ENCODE results near the gene THTPA. TPM values are rescaled to one million over a fixed set of nuclear protein-coding genes. Genes with fewer than 3 reads are reported as not detected.

Gene THTPA
- total and polyA plus RNA-seq, 9 of the 15 experiments (the other 6 are each of a cell fraction or from before 2014, with no cell fraction given) = 2.4 to 8.7 (median 5.2) TPM

DNA sequence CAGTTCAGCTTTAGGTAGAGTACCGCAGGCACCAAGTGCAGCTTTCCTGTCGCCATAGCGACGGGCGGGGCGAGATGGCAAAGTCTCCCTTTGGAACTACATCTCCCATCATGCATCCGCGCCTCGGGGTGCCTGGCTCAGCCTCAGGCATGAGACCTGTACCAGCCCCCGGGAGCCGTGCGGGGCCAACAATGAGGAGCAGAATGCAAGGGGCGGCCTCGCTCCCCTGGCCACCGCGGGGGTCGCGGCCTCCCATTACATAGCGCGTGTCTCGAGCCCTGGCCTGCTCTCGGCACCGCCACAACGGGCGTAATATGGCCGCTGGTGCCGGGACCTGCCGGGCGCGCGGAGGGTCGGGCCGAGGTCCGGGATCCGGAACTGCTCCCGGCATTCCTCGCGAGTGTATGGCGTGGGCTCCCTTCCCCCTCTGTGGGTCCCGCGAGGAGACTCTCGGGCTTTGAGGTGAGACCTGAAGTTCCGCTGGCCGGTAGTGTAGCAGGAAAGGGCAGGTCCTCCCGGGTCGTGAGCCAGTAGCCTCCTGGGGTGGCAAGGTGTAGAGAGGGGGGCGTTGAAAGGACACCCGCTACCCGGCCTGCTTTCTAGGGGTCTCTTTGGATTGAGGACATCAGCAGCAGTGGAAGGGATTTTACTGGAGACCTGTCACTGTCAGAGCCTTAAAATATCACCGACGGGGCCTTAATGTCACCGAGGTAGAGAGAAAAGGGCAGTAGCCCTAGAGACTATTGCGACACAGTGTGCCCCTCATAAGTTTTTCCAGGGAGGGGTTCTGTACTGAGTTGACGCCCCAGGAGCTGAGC is at the start of gene THTPA (continued):
- no peak for TF ChIP-seq ZNF263 (CRISPR knock-in tag; IDR thresholded peaks at IDR 0.05; ENCODE audit: borderline replicate concordance)
- TF ChIP-seq ZNF121 (CRISPR knock-in tag; conservative IDR thresholded peaks at IDR 0.05) = no peak
- no peak for TF ChIP-seq SAFB2 (IDR thresholded peaks at IDR 0.05; ENCODE audit: borderline replicate concordance, low read depth, low read length, severe bottlenecking)
- TF ChIP-seq, protein P1, sequence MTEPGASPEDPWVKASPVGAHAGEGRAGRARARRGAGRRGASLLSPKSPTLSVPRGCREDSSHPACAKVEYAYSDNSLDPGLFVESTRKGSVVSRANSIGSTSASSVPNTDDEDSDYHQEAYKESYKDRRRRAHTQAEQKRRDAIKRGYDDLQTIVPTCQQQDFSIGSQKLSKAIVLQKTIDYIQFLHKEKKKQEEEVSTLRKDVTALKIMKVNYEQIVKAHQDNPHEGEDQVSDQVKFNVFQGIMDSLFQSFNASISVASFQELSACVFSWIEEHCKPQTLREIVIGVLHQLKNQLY (CRISPR knock-in tag; conservative IDR thresholded peaks at IDR 0.05) = no peak
- TF ChIP-seq YY1 (IDR thresholded peaks at IDR 0.05; ENCODE audit: borderline replicate concordance in 1 of 3, control insufficient read depth in 1 of 3, extremely low read depth in 1 of 3, insufficient read depth in 3 of 3, insufficient read length in 1 of 3, insufficient replicate concordance in 2 of 3, low read depth in 1 of 3, low read length in 2 of 3) = peak; percentile 66 to 91 (median 89)
- TF ChIP-seq LARP7 (IDR thresholded peaks at IDR 0.05) = no peak
- TF ChIP-seq, protein P2, sequence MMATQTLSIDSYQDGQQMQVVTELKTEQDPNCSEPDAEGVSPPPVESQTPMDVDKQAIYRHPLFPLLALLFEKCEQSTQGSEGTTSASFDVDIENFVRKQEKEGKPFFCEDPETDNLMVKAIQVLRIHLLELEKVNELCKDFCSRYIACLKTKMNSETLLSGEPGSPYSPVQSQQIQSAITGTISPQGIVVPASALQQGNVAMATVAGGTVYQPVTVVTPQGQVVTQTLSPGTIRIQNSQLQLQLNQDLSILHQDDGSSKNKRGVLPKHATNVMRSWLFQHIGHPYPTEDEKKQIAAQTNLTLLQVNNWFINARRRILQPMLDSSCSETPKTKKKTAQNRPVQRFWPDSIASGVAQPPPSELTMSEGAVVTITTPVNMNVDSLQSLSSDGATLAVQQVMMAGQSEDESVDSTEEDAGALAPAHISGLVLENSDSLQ (IDR thresholded peaks at IDR 0.05) = no peak
- no peak for TF ChIP-seq POU5F1 (IDR thresholded peaks at IDR 0.05; ENCODE audit: borderline replicate concordance, low read depth, low read length, partially characterized antibody)
- no peak for TF ChIP-seq EHMT2 (IDR thresholded peaks at IDR 0.05)
- TF ChIP-seq ZNF146 (CRISPR knock-in tag; IDR thresholded peaks at IDR 0.05; ENCODE audit: unreplicated experiment) = no peak
- TF ChIP-seq ZKSCAN1 (IDR thresholded peaks at IDR 0.05; ENCODE audit: low read depth, low read length) = no peak
- no peak for TF ChIP-seq FOXK1 (CRISPR knock-in tag; IDR thresholded peaks at IDR 0.05; ENCODE audit: borderline replicate concordance)
- no peak for TF ChIP-seq ZBTB8A (IDR thresholded peaks at IDR 0.05; ENCODE audit: partially characterized antibody)
- TF ChIP-seq MYC (IDR thresholded peaks at IDR 0.05; ENCODE audit: low read depth, low read length) = peak; percentile 75
- peak; percentile 76; the same call in 1 of the 2 replicates for TF ChIP-seq MYC (CRISPR knock-in tag; IDR thresholded peaks at IDR 0.05; ENCODE audit: borderline replicate concordance, low read depth)
- TF ChIP-seq ZNF165 (CRISPR knock-in tag; IDR thresholded peaks at IDR 0.05; ENCODE audit: borderline replicate concordance) = 0 out of 2 replicates have a peak, but pooled peaks have one; percentile 28
- TF ChIP-seq POLR2B (IDR thresholded peaks at IDR 0.05; ENCODE audit: low read depth, partially characterized antibody) = peak; percentile 32
- TF ChIP-seq ZNF280B (CRISPR knock-in tag; IDR thresholded peaks at IDR 0.05) = no peak
- no peak for TF ChIP-seq ZNF589 (CRISPR knock-in tag; IDR thresholded peaks at IDR 0.05; ENCODE audit: low read depth)
- TF ChIP-seq TEAD4 (IDR thresholded peaks at IDR 0.05; ENCODE audit: low read length) = no peak
- no peak for TF ChIP-seq TEAD4 (CRISPR knock-in tag; IDR thresholded peaks at IDR 0.05; ENCODE audit: borderline replicate concordance)
- no peak for TF ChIP-seq NFYB (IDR thresholded peaks at IDR 0.05; ENCODE audit: extremely low read depth, insufficient read length)
